ENCODE results near the gene IFITM10.

Gene IFITM10

DNA sequence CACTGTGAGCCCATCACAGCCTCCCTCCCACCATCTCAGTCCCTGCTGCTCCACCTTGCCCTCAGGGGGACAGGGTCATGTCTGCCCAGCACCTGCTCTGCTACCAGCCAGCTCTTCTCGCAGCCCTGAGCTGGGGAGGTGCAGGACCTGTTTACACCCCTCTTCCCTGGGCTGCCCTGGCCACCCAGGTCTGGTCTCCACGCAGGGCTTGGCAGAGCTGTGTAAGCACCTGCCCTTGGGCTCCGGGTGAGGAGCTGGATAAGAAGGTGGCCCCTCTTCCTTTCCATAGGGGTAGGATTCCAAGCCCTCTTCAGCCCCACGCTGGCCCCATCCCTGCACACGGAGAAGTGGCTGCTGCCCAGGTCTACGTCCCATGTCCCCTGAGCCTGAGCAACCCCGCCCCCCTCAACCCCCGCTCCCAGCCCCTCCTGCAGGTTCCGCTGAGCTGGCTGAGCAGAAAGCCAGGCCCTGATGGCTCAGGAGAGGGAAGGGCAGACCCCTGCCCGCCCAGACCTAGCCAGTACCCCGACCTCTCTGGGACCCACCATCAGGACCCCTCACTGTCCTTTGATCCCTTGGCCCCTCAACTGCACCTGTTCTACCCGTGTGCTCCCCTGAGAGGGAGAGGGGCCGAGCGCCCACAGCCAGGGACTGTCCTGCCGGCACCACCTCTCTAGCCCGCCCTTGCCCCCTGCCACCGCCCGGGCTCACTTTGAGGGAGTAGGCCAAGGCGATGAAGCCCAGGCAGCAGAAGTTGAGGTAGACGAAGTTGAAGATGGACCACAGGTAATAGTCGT, 3.2 kb downstream of the IFITM10 start:
- Histone ChIP-seq H3K9me3 (ENCODE audit: insufficient read depth, low read length) (no peaks in the 10 kb centered on the region), H3K79me2 (ENCODE audit: low read length) (no peaks in the 10 kb centered on the region), H3K4me1 (ENCODE audit: low read length) (no peaks in the 10 kb centered on the region), H3K27ac (ENCODE audit: low read length) (no peak overlapping the region), H3K4me2 (ENCODE audit: low read length) (no peak overlapping the region), H4K20me1 (ENCODE audit: insufficient read depth, low read length) (no peaks in the 10 kb centered on the region; the same call in 1 of the 2 replicates), H3K4me3 (ENCODE audit: low read length) (no peak overlapping the region), H2AFZ (ENCODE audit: low read depth, low read length) (no peak overlapping the region), H3K36me3 (replicated peaks; ENCODE audit: low read depth, low read length) (no peaks in the 10 kb centered on the region), H3K27me3 (ENCODE audit: low read depth, low read length) (no peaks in the 10 kb centered on the region), H3K9ac (ENCODE audit: low read length) (no peak overlapping the region)
- TF ChIP-seq, protein P1, sequence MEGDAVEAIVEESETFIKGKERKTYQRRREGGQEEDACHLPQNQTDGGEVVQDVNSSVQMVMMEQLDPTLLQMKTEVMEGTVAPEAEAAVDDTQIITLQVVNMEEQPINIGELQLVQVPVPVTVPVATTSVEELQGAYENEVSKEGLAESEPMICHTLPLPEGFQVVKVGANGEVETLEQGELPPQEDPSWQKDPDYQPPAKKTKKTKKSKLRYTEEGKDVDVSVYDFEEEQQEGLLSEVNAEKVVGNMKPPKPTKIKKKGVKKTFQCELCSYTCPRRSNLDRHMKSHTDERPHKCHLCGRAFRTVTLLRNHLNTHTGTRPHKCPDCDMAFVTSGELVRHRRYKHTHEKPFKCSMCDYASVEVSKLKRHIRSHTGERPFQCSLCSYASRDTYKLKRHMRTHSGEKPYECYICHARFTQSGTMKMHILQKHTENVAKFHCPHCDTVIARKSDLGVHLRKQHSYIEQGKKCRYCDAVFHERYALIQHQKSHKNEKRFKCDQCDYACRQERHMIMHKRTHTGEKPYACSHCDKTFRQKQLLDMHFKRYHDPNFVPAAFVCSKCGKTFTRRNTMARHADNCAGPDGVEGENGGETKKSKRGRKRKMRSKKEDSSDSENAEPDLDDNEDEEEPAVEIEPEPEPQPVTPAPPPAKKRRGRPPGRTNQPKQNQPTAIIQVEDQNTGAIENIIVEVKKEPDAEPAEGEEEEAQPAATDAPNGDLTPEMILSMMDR (IDR thresholded peaks at IDR 0.05; ENCODE audit: low read depth, low read length): no peak
- TF ChIP-seq EZH2phosphoT487 (IDR thresholded peaks at IDR 0.05; ENCODE audit: low read depth): no peak

DNA sequence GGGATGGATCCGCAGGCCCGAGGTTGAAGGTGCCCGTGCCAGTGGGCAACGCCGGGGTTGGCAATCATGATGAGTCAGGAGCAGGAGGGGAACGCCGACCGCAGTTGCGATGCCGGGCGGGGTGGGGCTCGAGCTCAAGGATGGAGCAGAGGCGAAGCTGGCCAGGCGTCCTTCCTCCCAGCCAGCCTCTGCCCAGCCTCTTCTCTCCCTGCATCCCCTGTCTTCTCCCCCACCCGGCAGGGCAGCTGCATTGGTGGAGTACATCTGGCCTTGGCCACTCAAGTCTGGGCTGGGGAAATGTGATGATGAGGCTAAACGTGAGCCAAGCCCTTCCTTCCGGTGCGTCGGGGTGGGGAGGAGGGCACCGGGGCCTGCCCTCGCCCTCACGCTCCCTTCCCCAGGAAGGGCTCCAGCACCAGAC, 3.9 kb downstream of the IFITM10 start:
- no peak overlapping the region for H3K9ac ChIP-seq (ENCODE audit: low read length)
- H3K9me3 ChIP-seq (ENCODE audit: insufficient read depth, low read length): no peaks in the 10 kb centered on the region
- no peak overlapping the region for H3K4me3 ChIP-seq (ENCODE audit: low read length)
- H3K36me3 ChIP-seq (replicated peaks; ENCODE audit: low read depth, low read length): no peaks in the 10 kb centered on the region
- no peak overlapping the region for H2AFZ ChIP-seq (ENCODE audit: low read depth, low read length)
- H3K27me3 ChIP-seq (ENCODE audit: low read depth, low read length): no peaks in the 10 kb centered on the region
- H3K27ac ChIP-seq (ENCODE audit: low read length): no peak overlapping the region
- no peaks in the 10 kb centered on the region for H3K79me2 ChIP-seq (ENCODE audit: low read length)
- no peak for TF ChIP-seq EZH2phosphoT487 (IDR thresholded peaks at IDR 0.05; ENCODE audit: low read depth)
- TF ChIP-seq, protein P1 (IDR thresholded peaks at IDR 0.05; ENCODE audit: low read depth, low read length): no peak
- H3K4me1 ChIP-seq (ENCODE audit: low read length): no peaks in the 10 kb centered on the region
- H4K20me1 ChIP-seq (ENCODE audit: insufficient read depth, low read length): no peaks in the 10 kb centered on the region; the same call in 1 of the 2 replicates
- H3K4me2 ChIP-seq (ENCODE audit: low read length): no peak overlapping the region

DNA sequence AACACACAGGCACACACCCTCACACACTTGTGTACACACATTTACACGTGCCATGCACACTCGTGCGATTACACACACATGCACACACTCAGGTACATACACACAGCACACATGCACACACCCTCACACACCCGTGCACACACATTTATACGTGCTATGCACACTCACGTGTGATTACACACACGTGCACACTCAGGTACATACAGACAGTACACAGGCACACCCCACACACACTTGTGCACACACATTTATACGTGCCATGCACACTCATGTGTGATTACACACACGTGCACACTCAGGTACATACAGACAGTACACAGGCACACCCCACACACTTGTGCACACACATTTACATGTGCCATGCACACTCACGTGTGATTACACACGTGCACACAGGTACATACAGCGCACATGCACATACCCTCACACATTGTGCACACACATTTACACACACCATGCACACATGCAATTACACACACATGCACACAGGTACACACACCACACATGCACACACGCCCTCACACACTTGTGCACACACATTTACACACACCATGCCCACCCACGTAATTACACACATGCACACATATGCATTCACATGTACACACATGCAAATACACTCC, 4.6 kb downstream of the IFITM10 start:
- no peaks in the 10 kb centered on the region; the same call in 1 of the 2 replicates for H4K20me1 ChIP-seq (ENCODE audit: insufficient read depth, low read length)

More for the DNA sequence above, 4.6 kb downstream of the IFITM10 start:
- Histone ChIP-seq H3K79me2 (ENCODE audit: low read length) (no peaks in the 10 kb centered on the region), H2AFZ (ENCODE audit: low read depth, low read length) (no peak overlapping the region), H3K9me3 (ENCODE audit: insufficient read depth, low read length) (no peaks in the 10 kb centered on the region), H3K4me3 (ENCODE audit: low read length) (no peak overlapping the region), H3K27me3 (ENCODE audit: low read depth, low read length) (no peaks in the 10 kb centered on the region), H3K27ac (ENCODE audit: low read length) (no peak overlapping the region), H3K9ac (ENCODE audit: low read length) (no peak overlapping the region), H3K36me3 (replicated peaks; ENCODE audit: low read depth, low read length) (no peaks in the 10 kb centered on the region), H3K4me2 (ENCODE audit: low read length) (no peak overlapping the region), H3K4me1 (ENCODE audit: low read length) (no peaks in the 10 kb centered on the region)
- TF ChIP-seq, protein P1 (IDR thresholded peaks at IDR 0.05; ENCODE audit: low read depth, low read length): no peak
- no peak for TF ChIP-seq EZH2phosphoT487 (IDR thresholded peaks at IDR 0.05; ENCODE audit: low read depth)

Data from OCI-LY3 (cell line).